ENCODE measurements around the gene SLC10A3. TPM values are rescaled to one million over a fixed set of nuclear protein-coding genes. Genes with fewer than 3 reads are reported as not detected.

SLC10A3 gene, protein sequence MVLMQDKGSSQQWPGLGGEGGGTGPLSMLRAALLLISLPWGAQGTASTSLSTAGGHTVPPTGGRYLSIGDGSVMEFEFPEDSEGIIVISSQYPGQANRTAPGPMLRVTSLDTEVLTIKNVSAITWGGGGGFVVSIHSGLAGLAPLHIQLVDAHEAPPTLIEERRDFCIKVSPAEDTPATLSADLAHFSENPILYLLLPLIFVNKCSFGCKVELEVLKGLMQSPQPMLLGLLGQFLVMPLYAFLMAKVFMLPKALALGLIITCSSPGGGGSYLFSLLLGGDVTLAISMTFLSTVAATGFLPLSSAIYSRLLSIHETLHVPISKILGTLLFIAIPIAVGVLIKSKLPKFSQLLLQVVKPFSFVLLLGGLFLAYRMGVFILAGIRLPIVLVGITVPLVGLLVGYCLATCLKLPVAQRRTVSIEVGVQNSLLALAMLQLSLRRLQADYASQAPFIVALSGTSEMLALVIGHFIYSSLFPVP
- 14.7 TPM for polyA plus RNA-seq (2013)

DNA sequence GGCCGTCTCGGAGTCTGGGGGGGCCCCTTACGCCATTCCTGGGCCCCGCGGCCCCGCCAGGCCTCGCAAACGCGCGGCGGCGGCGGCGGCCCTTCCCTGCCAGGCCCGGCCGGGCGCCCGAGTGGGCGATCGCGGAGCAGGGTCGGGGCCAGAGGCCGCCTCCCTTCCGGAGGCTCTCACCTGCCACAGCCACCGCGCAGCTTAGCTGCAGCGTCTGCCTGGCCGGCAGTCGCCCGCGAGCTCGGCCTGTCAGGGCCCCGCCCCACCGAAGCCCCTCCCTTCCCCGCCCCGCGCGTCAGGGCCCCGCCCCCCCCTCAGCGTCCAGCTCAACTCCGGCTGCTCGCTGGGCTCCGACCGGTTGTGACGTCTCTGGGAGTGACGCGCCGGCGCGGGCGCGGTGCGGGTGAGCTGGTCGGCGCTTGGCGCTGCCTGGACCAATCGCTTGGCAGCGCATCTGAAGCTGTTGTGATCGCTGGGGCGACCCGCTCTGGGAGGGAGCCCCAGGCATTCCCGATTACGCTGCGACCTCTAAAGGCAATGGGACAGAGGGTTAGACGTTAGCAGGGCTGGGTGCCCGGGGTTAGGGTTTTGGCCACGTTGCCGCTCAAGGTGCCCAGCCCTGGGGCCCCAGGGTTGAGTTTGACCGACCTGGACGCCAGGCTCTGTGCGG is at the start of gene SLC10A3:
SLC10A3 (minus strand) TSS at position 216 of the 670 bp plus-strand sequence. CDS start 1,689 bp downstream, outside the sequence.
- CTCF ChIA-PET: interaction anchor here (1.2 to 1.4 kb wide), 2 partner anchors 59 to 117 kb away, joined by 3 to 4 read pairs; no protein-coding TSS in a partner anchor
- peaks cover 0 to 3% (median 0%) of the 10 kb centered on the region in 5 experiments for H3K9me3 ChIP-seq (ENCODE audit: control extremely low read depth in 1 of 5, control insufficient read depth in 4 of 5, insufficient read depth in 2 of 5, low read depth in 1 of 5, low read length in 4 of 5)
- peak within 1 kb of the TSS; percentile 72 to 88 for H3K27ac ChIP-seq (ENCODE audit: insufficient read depth in 1 of 2, low read depth in 1 of 2, low read length in 2 of 2, poor library complexity in 1 of 2, severe bottlenecking in 2 of 2)
- peak; percentile 93 to 95 (median 95) for DNase-seq
- WGBS (ENCODE audit: insufficient coverage): 37% methylated on average over 50 of the region's 71 CpGs
- peak within 1 kb of the TSS; percentile 55 to 83 (median 68) for H3K4me3 ChIP-seq (ENCODE audit: control insufficient read depth in 1 of 7, extremely low read depth in 1 of 7, insufficient read depth in 4 of 7, low read depth in 2 of 7, low read length in 6 of 7)
- peaks cover 0 to 25% (median 15%) of the 10 kb centered on the region in 4 experiments for H3K4me1 ChIP-seq (ENCODE audit: control extremely low read depth in 1 of 4, control insufficient read depth in 4 of 4, insufficient read depth in 4 of 4, low read length in 3 of 4)
- peaks cover 0 to 13% (median 0%) of the 10 kb centered on the region in 4 experiments for H3K36me3 ChIP-seq (ENCODE audit: control insufficient read depth in 4 of 4, insufficient read depth in 4 of 4, low read length in 3 of 4)
- peaks cover 0 to 5% (median 0%) of the 10 kb centered on the region in 5 experiments for H3K27me3 ChIP-seq (replicated peaks in 2 of 5; ENCODE audit: control insufficient read depth in 4 of 5, insufficient read depth in 5 of 5, low read length in 4 of 5)
- POLR2A ChIA-PET: interaction anchor here (0.9 to 1.5 kb wide), 6 partner anchors 10 to 93 kb away, joined by 3 to 12 read pairs (median 6); partner anchors contain the start of genes FAM3A and RPL10

DNA sequence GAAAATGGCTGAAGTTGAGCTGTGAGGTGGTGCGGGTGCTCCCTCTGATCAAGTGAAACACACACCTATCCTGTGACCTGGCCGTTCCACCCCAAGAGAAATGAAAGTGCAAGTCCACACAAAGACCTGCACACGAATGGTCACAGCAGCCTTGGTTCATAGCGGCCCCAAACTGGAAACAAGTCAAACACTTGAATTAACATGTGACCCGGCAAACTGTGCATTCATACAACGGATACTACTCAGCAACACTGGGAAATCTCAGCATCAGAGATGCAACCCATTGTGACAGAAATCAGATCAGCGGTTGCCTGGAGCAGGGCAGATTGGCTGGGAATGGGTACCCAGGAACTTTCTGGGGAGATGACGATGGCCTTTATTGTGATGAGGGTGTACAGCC is 48.6 kb upstream of the SLC10A3 start:
- peaks cover 0 to 21% (median 7%) of the 10 kb centered on the region in 4 experiments for H3K36me3 ChIP-seq (ENCODE audit: control insufficient read depth in 4 of 4, insufficient read depth in 4 of 4, low read length in 3 of 4)
- peaks cover 7 to 40% (median 35%) of the 10 kb centered on the region in 4 experiments for H3K4me1 ChIP-seq (ENCODE audit: control extremely low read depth in 1 of 4, control insufficient read depth in 4 of 4, insufficient read depth in 4 of 4, low read length in 3 of 4)
- WGBS (ENCODE audit: insufficient coverage): 94% methylated on average over 6 of the region's 8 CpGs
- no peaks in the 10 kb centered on the region for H3K9me3 ChIP-seq (ENCODE audit: control extremely low read depth in 1 of 5, control insufficient read depth in 4 of 5, insufficient read depth in 2 of 5, low read depth in 1 of 5, low read length in 4 of 5)
- no peak overlapping the region for H3K27ac ChIP-seq (ENCODE audit: insufficient read depth in 1 of 2, low read depth in 1 of 2, low read length in 2 of 2, poor library complexity in 1 of 2, severe bottlenecking in 2 of 2)
- peaks cover 0 to 3% (median 0%) of the 10 kb centered on the region in 5 experiments for H3K27me3 ChIP-seq (replicated peaks in 2 of 5; ENCODE audit: control insufficient read depth in 4 of 5, insufficient read depth in 5 of 5, low read length in 4 of 5)
- ChIA-PET POLR2A (no interaction called here), CTCF (interaction anchor here (0.6 to 1.2 kb wide), 2 partner anchors 40 to 166 kb away, joined by 3 to 4 read pairs; no protein-coding TSS in a partner anchor)
- no peak overlapping the region for H3K4me3 ChIP-seq (ENCODE audit: control insufficient read depth in 1 of 7, extremely low read depth in 1 of 7, insufficient read depth in 4 of 7, low read depth in 2 of 7, low read length in 6 of 7)
- DNase-seq: no peak

DNA sequence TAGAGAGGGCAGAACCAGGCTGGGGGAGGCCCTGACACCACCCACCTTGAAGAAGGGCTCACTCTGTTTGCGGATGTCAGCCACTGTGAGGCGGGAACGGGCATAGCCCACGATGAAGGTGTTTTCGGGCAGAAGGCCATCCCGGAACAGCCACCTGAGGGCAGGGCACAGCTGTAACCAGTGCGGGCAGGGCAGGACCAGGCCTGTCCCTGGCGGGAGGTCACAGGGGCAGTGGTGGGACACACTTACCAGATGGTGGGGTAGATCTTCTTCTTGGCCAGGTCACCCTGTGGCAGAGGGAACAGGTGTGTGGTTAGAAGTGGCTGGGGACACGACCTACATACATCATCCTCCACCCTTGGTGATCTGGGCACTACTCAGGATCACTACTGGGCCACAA is 45.5 kb upstream of the SLC10A3 start:
- H3K36me3 ChIP-seq (ENCODE audit: control insufficient read depth in 4 of 4, insufficient read depth in 4 of 4, low read length in 3 of 4): peaks cover 0 to 38% (median 22%) of the 10 kb centered on the region in 4 experiments
- H3K27ac ChIP-seq (ENCODE audit: insufficient read depth in 1 of 2, low read depth in 1 of 2, low read length in 2 of 2, poor library complexity in 1 of 2, severe bottlenecking in 2 of 2): no peak overlapping the region
- no peak overlapping the region for H3K4me3 ChIP-seq (ENCODE audit: control insufficient read depth in 1 of 7, extremely low read depth in 1 of 7, insufficient read depth in 4 of 7, low read depth in 2 of 7, low read length in 6 of 7)
- H3K9me3 ChIP-seq (ENCODE audit: control extremely low read depth in 1 of 5, control insufficient read depth in 4 of 5, insufficient read depth in 2 of 5, low read depth in 1 of 5, low read length in 4 of 5): no peaks in the 10 kb centered on the region
- ChIA-PET POLR2A (no interaction called here), CTCF (interaction anchor here (0.7 to 2.8 kb wide), 4 partner anchors 46 to 231 kb away, joined by 3 to 19 read pairs (median 3); partner anchors contain the start of gene FLNA)
- peaks cover 0 to 4% (median 0%) of the 10 kb centered on the region in 5 experiments for H3K27me3 ChIP-seq (replicated peaks in 2 of 5; ENCODE audit: control insufficient read depth in 4 of 5, insufficient read depth in 5 of 5, low read length in 4 of 5)
- 84% methylated on average over 9 of the region's 9 CpGs for WGBS (ENCODE audit: insufficient coverage)
- H3K4me1 ChIP-seq (ENCODE audit: control extremely low read depth in 1 of 4, control insufficient read depth in 4 of 4, insufficient read depth in 4 of 4, low read length in 3 of 4): peaks cover 0 to 12% (median 5%) of the 10 kb centered on the region in 4 experiments
- no peak for DNase-seq

DNA sequence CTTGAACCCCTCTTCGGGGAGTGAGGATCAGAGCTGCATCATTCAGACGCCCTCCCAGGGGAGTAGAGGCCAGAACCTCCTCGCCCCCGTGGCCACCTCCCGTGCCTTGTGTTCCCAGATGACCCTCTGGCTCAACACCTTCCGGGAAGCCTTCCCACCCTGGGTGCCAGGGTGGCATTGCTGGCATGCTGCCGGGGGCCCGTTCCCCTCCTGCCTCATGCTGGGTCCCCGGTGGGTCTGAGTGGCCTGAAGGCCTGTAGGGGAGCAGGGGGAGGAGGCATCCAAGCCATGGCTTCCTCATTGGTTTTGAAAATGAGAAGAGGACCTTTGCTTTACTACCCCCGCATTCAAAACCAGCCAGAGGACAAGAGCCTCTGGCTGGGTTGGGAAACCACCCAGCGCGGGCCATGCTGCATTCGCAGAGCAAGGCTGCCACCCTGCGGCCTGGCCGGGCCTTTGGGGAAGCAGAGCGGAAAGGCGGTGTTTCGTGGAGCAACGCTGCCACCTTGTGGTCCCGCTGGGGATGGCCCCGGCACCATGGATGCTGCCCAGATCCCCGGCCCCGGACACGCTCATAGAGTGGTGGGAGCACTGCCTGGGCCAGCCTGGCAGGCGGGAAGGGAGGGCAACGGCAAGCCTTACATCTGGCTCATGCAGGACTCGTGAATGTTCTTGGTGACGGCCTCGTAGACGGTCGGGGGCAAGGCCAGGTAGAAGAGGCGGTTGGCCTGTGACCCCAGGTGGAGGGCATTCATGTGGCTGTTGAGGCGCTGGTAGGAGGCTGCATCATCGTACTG is 44.3 kb upstream of the SLC10A3 start:
- DNase-seq: peak; percentile 73 to 93 (median 89)
- H3K4me3 ChIP-seq (ENCODE audit: control insufficient read depth in 1 of 7, extremely low read depth in 1 of 7, insufficient read depth in 4 of 7, low read depth in 2 of 7, low read length in 6 of 7): no peak overlapping the region
- H3K9me3 ChIP-seq (ENCODE audit: control extremely low read depth in 1 of 5, control insufficient read depth in 4 of 5, insufficient read depth in 2 of 5, low read depth in 1 of 5, low read length in 4 of 5): no peaks in the 10 kb centered on the region
- peaks cover 0 to 4% (median 0%) of the 10 kb centered on the region in 4 experiments for H3K4me1 ChIP-seq (ENCODE audit: control extremely low read depth in 1 of 4, control insufficient read depth in 4 of 4, insufficient read depth in 4 of 4, low read length in 3 of 4)
- 38% methylated on average over 34 of the region's 34 CpGs for WGBS (ENCODE audit: insufficient coverage)
- H3K27ac ChIP-seq (ENCODE audit: insufficient read depth in 1 of 2, low read depth in 1 of 2, low read length in 2 of 2, poor library complexity in 1 of 2, severe bottlenecking in 2 of 2): no peak overlapping the region
- H3K27me3 ChIP-seq (replicated peaks in 2 of 5; ENCODE audit: control insufficient read depth in 4 of 5, insufficient read depth in 5 of 5, low read length in 4 of 5): peaks cover 0 to 4% (median 0%) of the 10 kb centered on the region in 5 experiments
- peaks cover 0 to 44% (median 24%) of the 10 kb centered on the region in 4 experiments for H3K36me3 ChIP-seq (ENCODE audit: control insufficient read depth in 4 of 4, insufficient read depth in 4 of 4, low read length in 3 of 4)
- POLR2A ChIA-PET: no interaction called here
- CTCF ChIA-PET: interaction anchor here (0.7 to 2.8 kb wide), 8 partner anchors 11 to 230 kb away, joined by 3 to 19 read pairs (median 3); partner anchors contain the start of gene FLNA

DNA sequence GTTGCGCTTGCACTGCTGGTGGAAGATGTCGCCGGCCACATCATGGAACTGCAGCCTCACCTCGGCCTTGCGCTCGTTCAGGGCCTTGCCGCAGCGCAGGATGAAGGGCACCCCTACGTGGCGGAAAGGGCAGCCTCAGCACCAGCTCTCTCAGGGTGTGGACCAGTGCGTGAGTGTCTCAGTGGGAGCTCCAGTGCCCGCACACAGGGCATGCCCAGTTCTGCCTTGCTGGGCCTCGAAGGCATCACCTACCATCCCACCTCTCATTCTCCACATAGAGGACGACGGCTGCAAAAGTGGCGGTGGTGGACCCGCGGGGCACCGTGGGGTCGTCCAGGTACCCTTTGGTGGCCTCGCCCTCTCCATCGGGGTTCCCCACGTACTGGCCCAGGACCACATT is 42.3 kb upstream of the SLC10A3 start:
- Histone ChIP-seq H3K4me1 (ENCODE audit: control extremely low read depth in 1 of 4, control insufficient read depth in 4 of 4, insufficient read depth in 4 of 4, low read length in 3 of 4) (peaks cover 0 to 4% (median 0%) of the 10 kb centered on the region in 4 experiments), H3K27me3 (replicated peaks in 2 of 5; ENCODE audit: control insufficient read depth in 4 of 5, insufficient read depth in 5 of 5, low read length in 4 of 5) (peaks cover 0 to 4% (median 0%) of the 10 kb centered on the region in 5 experiments), H3K27ac (ENCODE audit: insufficient read depth in 1 of 2, low read depth in 1 of 2, low read length in 2 of 2, poor library complexity in 1 of 2, severe bottlenecking in 2 of 2) (no peak overlapping the region), H3K4me3 (ENCODE audit: control insufficient read depth in 1 of 7, extremely low read depth in 1 of 7, insufficient read depth in 4 of 7, low read depth in 2 of 7, low read length in 6 of 7) (no peak overlapping the region), H3K36me3 (ENCODE audit: control insufficient read depth in 4 of 4, insufficient read depth in 4 of 4, low read length in 3 of 4) (peaks cover 0 to 44% (median 24%) of the 10 kb centered on the region in 4 experiments), H3K9me3 (ENCODE audit: control extremely low read depth in 1 of 5, control insufficient read depth in 4 of 5, insufficient read depth in 2 of 5, low read depth in 1 of 5, low read length in 4 of 5) (no peaks in the 10 kb centered on the region)
- CTCF ChIA-PET: interaction anchor here (1.0 to 1.8 kb wide), 4 partner anchors 16 to 157 kb away, joined by 3 to 5 read pairs (median 3); no protein-coding TSS in a partner anchor
- no peak for DNase-seq
- POLR2A ChIA-PET: no interaction called here
- WGBS (ENCODE audit: insufficient coverage): 92% methylated on average over 19 of the region's 23 CpGs

DNA sequence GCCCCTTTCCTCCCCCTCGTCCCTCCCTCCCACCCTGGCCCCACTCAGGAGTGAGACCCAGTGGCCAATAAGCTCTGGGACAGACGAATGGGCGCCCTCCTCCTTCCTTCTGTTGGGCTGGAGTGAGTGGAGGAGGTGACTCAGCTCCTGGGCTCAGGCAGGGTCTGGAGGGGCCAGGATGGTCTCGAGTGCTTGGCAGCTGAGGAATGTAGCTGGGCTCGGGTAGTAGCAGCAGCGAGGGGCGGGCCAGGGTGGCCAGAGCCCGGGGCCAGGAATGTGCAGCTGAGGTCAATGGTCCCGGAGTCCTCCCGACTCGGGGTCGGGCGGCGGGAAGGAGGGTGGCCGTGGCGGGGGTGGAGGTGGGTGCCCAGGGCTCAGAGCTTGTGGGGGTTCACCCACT is 41.2 kb upstream of the SLC10A3 start:
- Histone ChIP-seq H3K27ac (ENCODE audit: insufficient read depth in 1 of 2, low read depth in 1 of 2, low read length in 2 of 2, poor library complexity in 1 of 2, severe bottlenecking in 2 of 2) (no peak overlapping the region), H3K4me3 (ENCODE audit: control insufficient read depth in 1 of 7, extremely low read depth in 1 of 7, insufficient read depth in 4 of 7, low read depth in 2 of 7, low read length in 6 of 7) (no peak overlapping the region), H3K27me3 (replicated peaks in 2 of 5; ENCODE audit: control insufficient read depth in 4 of 5, insufficient read depth in 5 of 5, low read length in 4 of 5) (peaks cover 0 to 13% (median 0%) of the 10 kb centered on the region in 5 experiments), H3K36me3 (ENCODE audit: control insufficient read depth in 4 of 4, insufficient read depth in 4 of 4, low read length in 3 of 4) (peaks cover 0 to 44% (median 24%) of the 10 kb centered on the region in 4 experiments), H3K4me1 (ENCODE audit: control extremely low read depth in 1 of 4, control insufficient read depth in 4 of 4, insufficient read depth in 4 of 4, low read length in 3 of 4) (peaks cover 0 to 11% (median 8%) of the 10 kb centered on the region in 4 experiments), H3K9me3 (ENCODE audit: control extremely low read depth in 1 of 5, control insufficient read depth in 4 of 5, insufficient read depth in 2 of 5, low read depth in 1 of 5, low read length in 4 of 5) (no peaks in the 10 kb centered on the region)
- WGBS (ENCODE audit: insufficient coverage): 80% methylated on average over 12 of the region's 16 CpGs
- CTCF ChIA-PET: interaction anchor here (1.1 to 1.8 kb wide), 3 partner anchors 10 to 40 kb away, joined by 3 to 5 read pairs (median 4); no protein-coding TSS in a partner anchor
- no peak for DNase-seq
- POLR2A ChIA-PET: interaction anchor here (0.6 to 0.7 kb wide), 2 partner anchors 118 to 135 kb away, joined by 3 read pairs; no protein-coding TSS in a partner anchor
